ENCODE measurements around the gene PIBF1.

- TF ChIP-seq POLR2A (IDR thresholded peaks at IDR 0.05; ENCODE audit: low read length) (no peak), GATA1 (IDR thresholded peaks at IDR 0.05; ENCODE audit: low read depth, low read length) (no peak)
These were observed 256.1 kb downstream of the PIBF1 start for GRCh38 chr13:73038064-73038463.
